KMS-11 (cell line): Measurements from ENCODE around the gene ADCY3.

Experiments used
- H2AFZ ChIP-seq: fragments of 200-600 bp; sonication (generic); 2 replicates; pipeline ENCODE4 v1.6.1; 2016; ENCODE audit warnings: antibody characterized with exemption, mixed run types, low read depth
- H3K27ac ChIP-seq: fragments of 200-600 bp; sonication (generic); 2 replicates; pipeline ENCODE4 v1.6.1; 2016; ENCODE audit warnings: mild to moderate bottlenecking, mixed run types
- H3K27me3 ChIP-seq: fragments of 200-600 bp; sonication (generic); 2 replicates; pipeline ENCODE4 v1.6.1; 2017; ENCODE audit warnings: mild to moderate bottlenecking, low read depth, mixed run types, moderate library complexity; ENCODE audit not compliant: insufficient read depth
- H3K36me3 ChIP-seq: fragments of 200-600 bp; sonication (generic); 2 replicates; pipeline ENCODE4 v1.6.1; 2017; ENCODE audit warnings: mild to moderate bottlenecking, mixed run types; ENCODE audit not compliant: insufficient read depth
- H3K4me1 ChIP-seq: fragments of 200-600 bp; sonication (generic); 2 replicates; pipeline ENCODE4 v1.6.1; 2016; ENCODE audit warnings: mild to moderate bottlenecking, low read depth, mixed run types; ENCODE audit not compliant: poor library complexity, severe bottlenecking
- H3K4me2 ChIP-seq: fragments of 200-600 bp; sonication (generic); 2 replicates; pipeline ENCODE4 v1.7.0; 2016; ENCODE audit warnings: mild to moderate bottlenecking, mixed run types
- H3K4me3 ChIP-seq: fragments of 200-600 bp; sonication (generic); IDR thresholded peaks from 2 replicates; pipeline ENCODE4 v1.6.1; 2017; ENCODE audit warnings: low read depth, low read length, mixed read lengths; ENCODE audit not compliant: insufficient read depth
- H3K79me2 ChIP-seq: fragments of 200-600 bp; sonication (generic); 2 replicates; pipeline ENCODE4 v1.6.1; 2016; ENCODE audit warnings: low read depth, mixed run types; ENCODE audit not compliant: insufficient read depth
- H3K9ac ChIP-seq: fragments of 200-600 bp; sonication (generic); 2 replicates; pipeline ENCODE4 v1.6.1; 2016; ENCODE audit warnings: mild to moderate bottlenecking, mixed run types
- H4K20me1 ChIP-seq: fragments of 200-600 bp; sonication (generic); 2 replicates; pipeline ENCODE4 v1.6.1; 2016; ENCODE audit warnings: mild to moderate bottlenecking, mixed run types; ENCODE audit not compliant: insufficient read depth
- CTCF ChIP-seq: fragments of 200-600 bp; sonication (generic); conservative IDR thresholded peaks from 2 replicates; pipeline ENCODE4 v1.6.1; 2017; ENCODE audit warnings: low read depth, mild to moderate bottlenecking, antibody characterized with exemption, low read length, moderate library complexity, mixed read lengths

Gene ADCY3

GRCh38 chr2:24826773-24827145 lies 93.3 kb downstream of the ADCY3 start:
- no peak for TF ChIP-seq CTCF
- H3K36me3 ChIP-seq: no peaks in the 10 kb centered on the region
- H3K4me2 ChIP-seq: peak overlapping the region; percentile 10; the same call in 1 of the 2 replicates
- no peaks in the 10 kb centered on the region for H4K20me1 ChIP-seq
- H3K4me1 ChIP-seq: peaks cover 30% of the 10 kb centered on the region
- H3K27ac ChIP-seq: no peak overlapping the region
- H3K4me3 ChIP-seq: no peak overlapping the region
- no peaks in the 10 kb centered on the region; the same call in 1 of the 2 replicates for H3K79me2 ChIP-seq
- no peaks in the 10 kb centered on the region for H3K27me3 ChIP-seq
- no peak overlapping the region for H2AFZ ChIP-seq
- no peak overlapping the region for H3K9ac ChIP-seq

- TF ChIP-seq CTCF: no peak
- no peaks in the 10 kb centered on the region for H4K20me1 ChIP-seq
- no peaks in the 10 kb centered on the region; the same call in 1 of the 2 replicates for H3K79me2 ChIP-seq
- H2AFZ ChIP-seq: no peak overlapping the region
- H3K36me3 ChIP-seq: no peaks in the 10 kb centered on the region; the same call in 1 of the 2 replicates
- H3K27ac ChIP-seq: no peak overlapping the region
- peaks cover 36% of the 10 kb centered on the region for H3K4me1 ChIP-seq
- peak overlapping the region; percentile 10; the same call in 1 of the 2 replicates for H3K4me2 ChIP-seq
- H3K4me3 ChIP-seq: no peak overlapping the region
- no peak overlapping the region for H3K9ac ChIP-seq
- no peaks in the 10 kb centered on the region for H3K27me3 ChIP-seq
These were observed 93.9 kb downstream of the ADCY3 start for GRCh38 chr2:24825883-24826772.

- Histone ChIP-seq H3K36me3 (no peaks in the 10 kb centered on the region; the same call in 1 of the 2 replicates), H3K4me3 (no peak overlapping the region), H3K9ac (no peak overlapping the region), H3K79me2 (no peaks in the 10 kb centered on the region; the same call in 1 of the 2 replicates), H2AFZ (no peak overlapping the region), H4K20me1 (no peaks in the 10 kb centered on the region), H3K4me1 (peaks cover 39% of the 10 kb centered on the region), H3K27ac (no peak overlapping the region), H3K4me2 (no peak overlapping the region), H3K27me3 (no peaks in the 10 kb centered on the region)
- TF ChIP-seq CTCF: peak; percentile 61
These were observed 94.8 kb downstream of the ADCY3 start for GRCh38 chr2:24824966-24825882.

- H2AFZ ChIP-seq: no peak overlapping the region
- H3K36me3 ChIP-seq: no peaks in the 10 kb centered on the region; the same call in 1 of the 2 replicates
- no peak overlapping the region for H3K4me2 ChIP-seq
- H4K20me1 ChIP-seq: no peaks in the 10 kb centered on the region
- H3K4me3 ChIP-seq: no peak overlapping the region
- no peaks in the 10 kb centered on the region for H3K27me3 ChIP-seq
- H3K9ac ChIP-seq: no peak overlapping the region
- peaks cover 40% of the 10 kb centered on the region for H3K4me1 ChIP-seq
- no peaks in the 10 kb centered on the region; the same call in 1 of the 2 replicates for H3K79me2 ChIP-seq
- H3K27ac ChIP-seq: no peak overlapping the region
- TF ChIP-seq CTCF: no peak
These were observed 95.9 kb downstream of the ADCY3 start for GRCh38 chr2:24824071-24824588.
